GM21825 (cell line): ENCODE data around the gene NUDT2.

Experiments
- ATAC-seq: cut with Tn5 transposase; IDR thresholded peaks from one replicate; pipeline ENCODE4 v1.9.1; 2021; ENCODE audit warnings: mild to moderate bottlenecking, moderate library complexity; ENCODE audit not compliant: unreplicated experiment

The NUDT2 gene

GRCh38 chr9:34383904-34384303 lies 54.5 kb downstream of the NUDT2 start:
- no peak for ATAC-seq

- no peak for ATAC-seq
These were observed 55.2 kb downstream of the NUDT2 start for GRCh38 chr9:34384368-34385165.

GRCh38 chr9:34385561-34386230 lies 56.3 kb downstream of the NUDT2 start:
- ATAC-seq: no peak

- no peak for ATAC-seq
These were observed 57.3 kb downstream of the NUDT2 start for GRCh38 chr9:34386656-34387055.

GRCh38 chr9:34387239-34387638 lies 57.9 kb downstream of the NUDT2 start:
- no peak for ATAC-seq

- no peak for ATAC-seq
These were observed 63.1 kb downstream of the NUDT2 start for GRCh38 chr9:34392511-34392910.
